IPS-18a (cell line): ENCODE measurements around the gene OR10P1.

Experiments
- H3K27ac ChIP-seq: one replicate; pipeline ENCODE4 v1.5.1; 2013; ENCODE audit warnings: low read length
- H3K27me3 ChIP-seq: one replicate; pipeline ENCODE4 v1.6.1; 2013; ENCODE audit warnings: mild to moderate bottlenecking, low read length; ENCODE audit not compliant: control insufficient read depth, insufficient read depth
- H3K36me3 ChIP-seq: one replicate; pipeline ENCODE4 v1.6.1; 2013; ENCODE audit warnings: low read depth, low read length; ENCODE audit not compliant: control insufficient read depth
- H3K4me1 ChIP-seq: one replicate; pipeline ENCODE4 v1.6.1; 2013; ENCODE audit warnings: low read depth, low read length; ENCODE audit not compliant: control insufficient read depth
- H3K4me3 ChIP-seq: one replicate; pipeline ENCODE4 v1.5.1; 2013; ENCODE audit warnings: low read length
- H3K9ac ChIP-seq: one replicate; pipeline ENCODE4 v1.6.1; 2013; ENCODE audit warnings: mild to moderate bottlenecking, low read length, moderate library complexity
- H3K9me3 ChIP-seq: one replicate; pipeline ENCODE4 v1.6.1; 2013; ENCODE audit warnings: low read depth, low read length; ENCODE audit not compliant: control insufficient read depth

OR10P1 gene

DNA sequence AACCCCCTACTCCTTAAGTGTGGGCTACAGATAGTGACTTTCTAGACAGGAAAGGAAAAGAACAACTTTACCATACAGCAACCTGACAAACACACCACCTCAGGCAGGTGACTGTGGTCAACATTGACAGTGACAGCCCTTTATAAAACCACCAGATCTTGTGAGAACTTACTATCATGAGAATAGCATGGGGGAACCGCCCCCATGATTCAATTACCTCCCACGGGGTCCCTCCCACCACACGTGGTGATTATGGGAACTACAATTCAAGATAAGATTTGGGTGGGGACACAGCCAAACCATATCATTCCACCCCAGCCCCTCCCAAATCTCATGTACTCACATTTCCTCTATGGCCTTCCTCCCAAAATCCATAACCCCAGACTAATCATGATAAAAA, 16.3 kb downstream of the OR10P1 start:
- Histone ChIP-seq H3K4me1 (no peaks in the 10 kb centered on the region), H3K27me3 (peaks cover 5% of the 10 kb centered on the region), H3K9me3 (no peaks in the 10 kb centered on the region), H3K4me3 (no peak overlapping the region), H3K9ac (no peak overlapping the region), H3K36me3 (no peaks in the 10 kb centered on the region), H3K27ac (no peak overlapping the region)

DNA sequence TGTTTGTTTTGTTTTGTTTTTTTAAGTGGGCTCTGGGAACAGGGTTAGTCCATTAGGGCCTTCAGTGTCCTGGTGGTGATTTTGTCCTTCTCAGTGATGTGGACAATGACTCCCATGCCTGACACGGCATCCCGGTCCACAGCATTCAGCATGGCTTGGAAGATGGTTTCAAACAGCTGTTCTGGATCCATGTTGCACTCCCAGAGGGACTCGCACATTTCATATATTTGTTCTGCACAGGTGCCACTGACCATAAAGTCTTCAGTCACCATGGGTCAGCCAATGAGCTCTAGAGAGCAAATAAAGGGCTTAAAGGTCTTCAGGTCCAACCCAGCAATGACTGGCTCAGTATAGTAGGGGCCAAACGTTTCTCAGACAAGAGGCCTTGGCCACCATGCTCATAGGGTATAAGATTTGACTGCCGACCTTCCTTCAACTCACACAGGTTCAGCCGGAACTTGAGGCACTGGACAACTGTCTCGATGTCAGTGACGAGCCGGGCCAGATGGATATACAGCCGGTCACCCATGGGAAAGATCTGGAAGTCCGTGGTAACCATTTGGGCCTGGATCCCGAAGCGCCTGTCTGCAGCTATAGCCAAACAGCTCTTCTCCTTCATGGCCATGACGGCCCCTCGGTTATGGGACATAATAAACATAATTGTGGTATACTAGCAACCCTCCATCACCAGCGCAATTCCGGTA, 18.0 kb downstream of the OR10P1 start:
- Histone ChIP-seq H3K27me3 (peaks cover 5% of the 10 kb centered on the region), H3K27ac (no peak overlapping the region), H3K9ac (no peak overlapping the region), H3K36me3 (no peaks in the 10 kb centered on the region), H3K9me3 (no peaks in the 10 kb centered on the region), H3K4me1 (no peaks in the 10 kb centered on the region), H3K4me3 (no peak overlapping the region)

DNA sequence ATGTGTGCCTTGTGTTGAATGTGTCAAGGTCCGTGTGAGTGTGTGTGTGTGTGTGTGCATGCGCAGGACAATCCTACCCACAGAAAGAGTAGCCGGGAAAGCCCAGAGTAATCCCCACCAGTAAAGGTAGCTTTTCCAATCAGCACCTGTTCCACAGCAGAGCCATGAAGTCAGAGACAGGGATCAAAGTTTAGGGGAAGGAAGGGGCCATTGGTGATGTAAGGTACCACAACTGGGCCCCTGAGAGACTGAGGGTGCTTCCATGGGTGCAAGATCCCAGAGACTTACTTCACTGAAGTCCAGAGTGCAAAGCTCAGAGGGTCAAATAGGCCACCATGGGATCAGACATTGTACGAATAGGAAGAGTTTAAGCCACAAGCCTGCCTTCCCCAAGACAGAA, 20.5 kb downstream of the OR10P1 start:
- no peaks in the 10 kb centered on the region for H3K9me3 ChIP-seq
- no peak overlapping the region for H3K27ac ChIP-seq
- peaks cover 5% of the 10 kb centered on the region for H3K27me3 ChIP-seq
- H3K4me3 ChIP-seq, result no peak overlapping the region
- H3K36me3 ChIP-seq, result no peaks in the 10 kb centered on the region
- H3K9ac ChIP-seq, result no peak overlapping the region
- H3K4me1 ChIP-seq, result no peaks in the 10 kb centered on the region

DNA sequence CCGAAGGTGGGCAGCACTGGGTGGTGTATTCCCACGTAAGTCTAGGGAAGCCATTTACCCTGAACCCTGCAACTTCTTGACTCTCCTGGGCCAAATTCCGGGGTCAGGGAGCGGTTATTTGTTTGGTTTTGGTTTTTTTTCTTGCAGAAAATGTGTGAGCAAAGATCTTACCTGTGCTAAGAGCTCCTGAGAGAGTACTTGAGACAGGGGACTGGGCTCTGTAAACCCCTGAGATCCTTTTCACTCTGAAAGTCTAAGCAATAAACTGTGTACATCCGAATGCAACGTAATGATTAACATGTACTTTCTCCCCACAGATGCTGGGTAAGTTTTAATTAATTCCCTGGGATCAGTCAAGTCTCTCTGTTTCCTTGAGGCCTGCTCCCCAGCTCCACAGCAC, 21.5 kb downstream of the OR10P1 start:
- Histone ChIP-seq H3K27me3 (peaks cover 5% of the 10 kb centered on the region), H3K27ac (no peak overlapping the region), H3K9ac (no peak overlapping the region), H3K4me1 (no peaks in the 10 kb centered on the region), H3K4me3 (no peak overlapping the region), H3K9me3 (no peaks in the 10 kb centered on the region), H3K36me3 (no peaks in the 10 kb centered on the region)

DNA sequence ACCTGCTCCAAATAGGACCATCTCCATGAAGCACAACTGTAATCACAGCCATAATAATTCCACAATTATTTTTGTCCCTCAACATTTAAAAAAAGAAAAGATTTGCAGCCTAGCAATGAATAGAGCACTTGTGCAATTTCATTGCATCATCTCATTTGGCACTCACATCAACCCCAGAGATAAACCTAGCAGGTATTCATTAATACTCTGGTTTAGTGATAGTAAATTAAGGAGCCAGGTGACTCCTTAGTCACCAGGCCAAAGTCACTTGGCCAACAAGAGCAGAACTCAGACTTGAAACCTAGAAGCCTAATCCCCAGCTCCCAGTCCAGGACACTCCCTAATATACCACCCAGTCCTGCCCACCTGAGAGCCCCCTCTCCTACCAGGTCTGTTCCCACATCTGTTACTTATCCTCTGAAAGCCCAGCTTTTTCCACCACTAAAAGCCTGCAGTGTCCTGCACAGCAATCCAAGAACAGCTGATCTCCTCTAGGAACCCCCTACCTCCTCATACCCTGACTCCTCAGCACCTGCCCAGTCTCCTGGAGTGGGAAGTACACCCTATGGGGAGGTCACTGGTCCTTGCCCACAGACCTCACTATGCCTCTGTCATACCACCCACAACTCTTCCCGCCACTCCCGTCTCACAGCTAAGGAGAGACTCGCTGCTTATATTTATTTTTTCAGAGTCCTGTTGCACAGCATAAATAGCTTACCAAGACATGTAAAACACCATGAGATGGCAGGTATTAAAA, 22.1 kb downstream of the OR10P1 start:
- Histone ChIP-seq H3K27ac (no peak overlapping the region), H3K36me3 (no peaks in the 10 kb centered on the region), H3K27me3 (peaks cover 5% of the 10 kb centered on the region), H3K9me3 (no peaks in the 10 kb centered on the region), H3K4me1 (no peaks in the 10 kb centered on the region), H3K9ac (no peak overlapping the region), H3K4me3 (no peak overlapping the region)

DNA sequence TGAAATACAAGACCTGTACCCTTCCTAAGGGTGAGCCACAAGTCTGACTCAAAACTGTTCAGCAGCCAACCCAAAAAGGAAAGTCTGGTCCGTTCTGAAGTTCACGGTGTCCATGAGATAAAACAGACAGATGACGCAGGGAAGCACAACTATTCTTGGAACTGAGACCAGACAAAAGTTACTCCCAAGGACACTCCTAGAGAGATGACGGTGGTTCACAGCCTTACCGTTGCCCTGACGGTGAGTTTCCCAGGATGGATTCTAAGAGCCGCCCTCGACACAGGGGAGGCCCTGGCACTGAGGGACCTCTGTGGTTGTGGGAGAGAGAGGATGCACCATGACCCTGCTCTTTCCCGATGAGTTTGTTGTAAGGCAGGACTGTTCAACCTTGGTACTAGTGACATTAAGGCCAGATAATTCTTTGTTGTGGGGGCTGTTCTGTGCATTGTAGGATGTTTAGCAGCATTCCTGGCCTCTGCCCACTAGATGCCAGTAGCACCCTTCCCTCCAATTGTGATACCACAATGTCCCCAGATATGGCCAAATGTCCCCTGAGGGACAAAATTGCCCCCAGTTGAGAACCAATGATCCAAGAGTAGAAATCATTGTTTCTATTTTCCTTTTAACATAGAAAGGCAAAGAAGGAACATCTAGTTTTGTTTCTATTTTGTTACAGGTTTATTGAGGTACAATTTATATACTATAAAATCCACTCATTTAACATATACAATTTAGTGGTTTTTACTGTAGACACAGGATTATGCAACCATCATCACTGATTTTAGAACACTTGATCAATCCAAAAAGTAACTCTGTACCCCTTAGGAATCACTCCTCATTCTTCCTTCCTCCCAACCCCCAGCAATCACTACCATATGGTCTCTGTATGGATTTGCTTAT, 23.0 kb downstream of the OR10P1 start:
- Histone ChIP-seq H3K9me3 (no peaks in the 10 kb centered on the region), H3K27ac (no peak overlapping the region), H3K36me3 (no peaks in the 10 kb centered on the region), H3K9ac (no peak overlapping the region), H3K4me3 (no peak overlapping the region), H3K27me3 (peaks cover 5% of the 10 kb centered on the region), H3K4me1 (no peaks in the 10 kb centered on the region)

DNA sequence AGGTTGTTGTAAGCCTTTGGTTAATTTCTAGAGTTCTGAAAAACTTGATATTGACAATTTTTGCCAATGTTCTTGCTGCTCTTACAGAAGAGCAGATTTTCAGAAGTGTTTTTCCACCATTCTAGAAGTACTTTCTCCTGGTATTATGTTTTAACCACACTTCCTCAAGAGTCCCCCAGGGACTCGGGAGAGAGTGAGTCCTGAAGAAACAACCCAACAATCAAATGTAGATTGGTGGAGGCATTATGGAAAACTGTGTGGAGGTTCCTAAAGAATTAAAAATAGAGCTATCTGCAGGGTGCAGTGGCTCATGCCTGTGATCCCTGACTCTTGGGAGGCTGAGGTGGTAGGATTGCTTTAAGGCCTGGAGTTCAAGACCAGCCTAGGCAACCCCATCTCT, 26.7 kb downstream of the OR10P1 start:
- no peaks in the 10 kb centered on the region for H3K4me1 ChIP-seq
- H3K9me3 ChIP-seq, result no peaks in the 10 kb centered on the region
- H3K9ac ChIP-seq, result no peak overlapping the region
- no peaks in the 10 kb centered on the region for H3K27me3 ChIP-seq
- no peak overlapping the region for H3K4me3 ChIP-seq
- H3K27ac ChIP-seq, result no peak overlapping the region
- no peaks in the 10 kb centered on the region for H3K36me3 ChIP-seq

DNA sequence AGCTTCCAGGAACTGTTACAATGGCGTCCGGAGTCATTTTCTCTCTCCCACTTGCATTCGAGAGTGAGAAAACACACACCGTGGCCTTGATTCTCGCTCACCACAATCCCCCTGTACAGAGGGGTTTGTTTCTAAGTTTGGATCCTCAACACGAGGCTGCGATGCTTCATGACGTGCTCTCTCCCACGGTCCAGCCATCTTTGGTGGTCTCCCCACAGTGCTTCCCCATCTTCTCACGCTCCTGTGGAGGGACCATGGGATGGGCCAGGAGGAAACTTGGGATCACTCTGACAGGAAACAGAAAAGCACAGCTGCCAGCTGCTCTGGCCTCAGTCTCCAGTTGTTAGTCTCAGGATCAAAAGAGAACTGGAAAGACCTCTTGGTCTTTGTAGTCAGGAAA, 28.1 kb downstream of the OR10P1 start:
- Histone ChIP-seq H3K9ac (no peak overlapping the region), H3K4me1 (no peaks in the 10 kb centered on the region), H3K27me3 (no peaks in the 10 kb centered on the region), H3K9me3 (no peaks in the 10 kb centered on the region), H3K27ac (no peak overlapping the region), H3K4me3 (no peak overlapping the region), H3K36me3 (no peaks in the 10 kb centered on the region)

DNA sequence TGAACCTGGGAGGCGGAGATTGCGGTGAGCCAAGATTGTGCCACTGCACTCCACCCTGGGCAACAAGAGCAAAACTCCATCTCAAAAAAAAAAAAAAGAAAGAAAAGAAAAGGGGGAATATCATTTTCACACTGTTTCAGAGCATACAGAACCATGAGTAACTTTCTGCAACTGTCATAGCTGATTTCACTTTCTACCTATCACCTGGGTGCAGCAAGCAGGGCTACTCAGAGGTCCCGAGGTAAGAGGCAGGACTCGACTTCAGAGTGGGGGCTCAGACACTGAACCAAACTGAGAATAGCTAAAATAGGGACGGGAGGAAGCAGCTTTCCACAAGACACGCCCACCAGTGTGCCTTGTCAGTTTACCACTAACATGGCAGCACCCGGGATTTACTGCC, 29.8 kb downstream of the OR10P1 start:
- H3K27me3 ChIP-seq, result no peaks in the 10 kb centered on the region
- no peaks in the 10 kb centered on the region for H3K36me3 ChIP-seq
- no peak overlapping the region for H3K9ac ChIP-seq
- no peak overlapping the region for H3K4me3 ChIP-seq
- H3K9me3 ChIP-seq, result no peaks in the 10 kb centered on the region
- no peak overlapping the region for H3K27ac ChIP-seq
- H3K4me1 ChIP-seq, result no peaks in the 10 kb centered on the region

DNA sequence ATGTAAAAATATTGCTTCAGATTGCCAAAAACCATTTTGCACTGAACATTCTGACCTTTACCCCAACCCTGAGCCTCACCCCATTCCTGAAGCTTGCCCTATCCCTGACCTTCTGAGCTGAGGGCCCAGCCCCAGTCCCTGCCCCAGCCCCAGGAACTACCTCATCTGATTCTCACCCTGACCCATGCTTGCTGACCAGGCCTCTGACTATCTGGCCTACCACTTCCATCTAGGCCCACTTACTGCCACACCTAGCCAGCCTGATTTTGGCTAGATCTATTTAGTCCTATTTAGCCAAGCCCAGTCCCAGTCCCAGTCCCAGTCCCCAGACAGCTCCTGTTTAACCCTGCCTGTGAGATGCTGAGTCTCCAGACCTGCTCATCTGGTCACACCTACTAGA, 33.6 kb downstream of the OR10P1 start:
- no peaks in the 10 kb centered on the region for H3K4me1 ChIP-seq
- no peaks in the 10 kb centered on the region for H3K36me3 ChIP-seq
- H3K4me3 ChIP-seq, result no peak overlapping the region
- no peak overlapping the region for H3K9ac ChIP-seq
- H3K9me3 ChIP-seq, result no peaks in the 10 kb centered on the region
- no peak overlapping the region for H3K27ac ChIP-seq
- H3K27me3 ChIP-seq, result no peaks in the 10 kb centered on the region

DNA sequence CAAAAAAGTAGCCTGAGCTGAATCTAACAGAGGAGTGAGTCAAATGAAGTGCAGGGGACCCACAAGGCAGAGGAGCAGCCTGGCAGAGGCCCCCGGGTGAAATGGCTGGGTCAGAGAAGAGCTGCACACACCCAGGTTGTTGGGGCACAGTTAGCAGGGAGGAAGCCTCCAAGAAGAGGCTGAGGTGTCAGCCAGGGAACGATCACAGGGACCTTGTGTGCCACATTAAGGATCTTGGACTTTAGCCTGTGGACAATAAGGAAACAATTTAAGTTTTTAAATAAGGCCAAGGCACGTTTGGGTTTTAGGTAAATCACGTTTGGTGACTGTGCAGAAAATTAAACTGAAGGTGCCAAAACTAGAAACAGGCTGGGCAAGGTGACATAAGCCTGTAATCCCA, 35.1 kb downstream of the OR10P1 start:
- Histone ChIP-seq H3K9ac (no peak overlapping the region), H3K4me1 (no peaks in the 10 kb centered on the region), H3K9me3 (no peaks in the 10 kb centered on the region), H3K36me3 (no peaks in the 10 kb centered on the region), H3K4me3 (no peak overlapping the region), H3K27me3 (no peaks in the 10 kb centered on the region), H3K27ac (no peak overlapping the region)
